SU-DHL-6 (cell line): ENCODE data around the gene BCAS4.

ENCODE experiments used
- EZH2phosphoT487 ChIP-seq: fragments of 200-600 bp; sonication (generic), shearing (Covaris generic); conservative IDR thresholded peaks from 2 replicates; pipeline ENCODE4 v1.6.1; 2018; ENCODE audit warnings: mild to moderate bottlenecking, antibody characterized with exemption, low read length, moderate library complexity, mixed read lengths
- TF ChIP-seq, protein P1 (sequence below): fragments of 200-600 bp; sonication (generic); IDR thresholded peaks from one replicate; pipeline ENCODE4 v1.5.1; 2017; ENCODE audit warnings: antibody characterized with exemption, mild to moderate bottlenecking, low read length, moderate library complexity; ENCODE audit not compliant: insufficient read depth, poor library complexity, severe bottlenecking

DNA sequence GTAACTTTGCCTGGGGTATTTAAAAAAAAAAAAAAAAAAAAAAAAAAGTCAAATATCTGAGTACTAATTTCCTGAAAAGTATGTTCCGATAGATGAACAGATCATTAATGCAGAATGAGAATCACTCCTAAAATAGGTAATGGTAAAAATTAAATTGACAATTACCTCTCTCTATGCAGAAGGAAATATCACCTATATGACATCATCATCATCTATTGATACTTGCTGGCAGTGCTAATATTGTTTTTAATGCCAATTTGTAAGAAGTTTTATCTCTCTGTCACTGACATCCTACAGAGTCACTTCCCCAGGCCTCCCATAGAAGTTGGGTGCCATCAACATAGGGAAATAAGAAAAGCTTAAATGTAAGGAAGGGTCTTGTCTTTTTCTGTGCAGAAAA, 106.4 kb downstream of the BCAS4 start:
- TF ChIP-seq, protein P1, sequence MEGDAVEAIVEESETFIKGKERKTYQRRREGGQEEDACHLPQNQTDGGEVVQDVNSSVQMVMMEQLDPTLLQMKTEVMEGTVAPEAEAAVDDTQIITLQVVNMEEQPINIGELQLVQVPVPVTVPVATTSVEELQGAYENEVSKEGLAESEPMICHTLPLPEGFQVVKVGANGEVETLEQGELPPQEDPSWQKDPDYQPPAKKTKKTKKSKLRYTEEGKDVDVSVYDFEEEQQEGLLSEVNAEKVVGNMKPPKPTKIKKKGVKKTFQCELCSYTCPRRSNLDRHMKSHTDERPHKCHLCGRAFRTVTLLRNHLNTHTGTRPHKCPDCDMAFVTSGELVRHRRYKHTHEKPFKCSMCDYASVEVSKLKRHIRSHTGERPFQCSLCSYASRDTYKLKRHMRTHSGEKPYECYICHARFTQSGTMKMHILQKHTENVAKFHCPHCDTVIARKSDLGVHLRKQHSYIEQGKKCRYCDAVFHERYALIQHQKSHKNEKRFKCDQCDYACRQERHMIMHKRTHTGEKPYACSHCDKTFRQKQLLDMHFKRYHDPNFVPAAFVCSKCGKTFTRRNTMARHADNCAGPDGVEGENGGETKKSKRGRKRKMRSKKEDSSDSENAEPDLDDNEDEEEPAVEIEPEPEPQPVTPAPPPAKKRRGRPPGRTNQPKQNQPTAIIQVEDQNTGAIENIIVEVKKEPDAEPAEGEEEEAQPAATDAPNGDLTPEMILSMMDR: no peak
- no peak for TF ChIP-seq EZH2phosphoT487
